AG04450 (cell line): ENCODE data around the gene LRRC8B. TPM values are rescaled to one million over a fixed set of nuclear protein-coding genes. Genes with fewer than 3 reads are reported as not detected.
A peak's percentile ranks its signal among the peaks of the same experiment; 100 is the strongest.
"Not testable (repeated sequence)": the region's sequence is repeated elsewhere in the genome, so short reads cannot be mapped to it uniquely, and the experiment has no call there.

Experiments
- CTCF ChIA-PET: fragments of 300-600, 350-600 bp; formaldehyde crosslinking; extraction: SDS; loops from one replicate; lab custom pipeline; 2022; ENCODE audit warnings: antibody characterized with exemption, inconsistent platforms; lab: Charles Lee
- POLR2A ChIA-PET: fragments of 350-600 bp; formaldehyde crosslinking; extraction: SDS; loops from one replicate; lab custom pipeline; 2021; ENCODE audit warnings: antibody characterized with exemption, inconsistent platforms; lab: Yijun Ruan, JAX
- DNase-seq: peaks from one replicate; pipeline ENCODE4 v3.0.0-alpha.2; 2011; ENCODE audit warnings: low read depth, low spot score
- H3K27ac ChIP-seq: one replicate; pipeline ENCODE4 v1.5.1; 2012; ENCODE audit warnings: low read depth, low read length, control low read depth
- H3K27me3 ChIP-seq: one replicate; pipeline ENCODE4 v1.6.0; 2012; ENCODE audit warnings: low read length; ENCODE audit not compliant: control insufficient read depth, insufficient read depth
- H3K4me3 ChIP-seq: 2 replicates; pipeline ENCODE4 v1.5.1; 2011; ENCODE audit warnings: mild to moderate bottlenecking, low read depth, low read length, control low read depth
- H3K9me3 ChIP-seq: 2 replicates; pipeline ENCODE4 v1.5.1; 2012; ENCODE audit warnings: low read length; ENCODE audit not compliant: control insufficient read depth, insufficient read depth
- polyA plus RNA-seq: library from polyadenylated mRNA; depleted of rRNA; stranded (reverse); fragments of >200 nt; gene quantifications from 2 replicates; pipeline ENCODE4 v1.2.3, GENCODE V29; 2011
- TF ChIP-seq, protein P1 (sequence below): IDR thresholded peaks from 2 replicates; pipeline ENCODE4 v1.5.1; 2011; ENCODE audit warnings: low read depth, low read length, control low read depth, inconsistent platforms

Gene LRRC8B
- polyA plus RNA-seq, 1 experiment, result 1.6 TPM

- ChIA-PET POLR2A (no interaction called here), CTCF (interaction anchor here (0.7 to 13.7 kb wide), 2 partner anchors 132 to 146 kb away, joined by 3 to 207 read pairs; no protein-coding TSS in a partner anchor)
- no peak overlapping the region for H3K4me3 ChIP-seq
- DNase-seq, result no peak
- H3K9me3 ChIP-seq, result peaks cover 4% of the 10 kb centered on the region; the same call in 1 of the 2 replicates
- no peak overlapping the region for H3K27ac ChIP-seq
- H3K27me3 ChIP-seq, result no peaks in the 10 kb centered on the region
- TF ChIP-seq, protein P1, sequence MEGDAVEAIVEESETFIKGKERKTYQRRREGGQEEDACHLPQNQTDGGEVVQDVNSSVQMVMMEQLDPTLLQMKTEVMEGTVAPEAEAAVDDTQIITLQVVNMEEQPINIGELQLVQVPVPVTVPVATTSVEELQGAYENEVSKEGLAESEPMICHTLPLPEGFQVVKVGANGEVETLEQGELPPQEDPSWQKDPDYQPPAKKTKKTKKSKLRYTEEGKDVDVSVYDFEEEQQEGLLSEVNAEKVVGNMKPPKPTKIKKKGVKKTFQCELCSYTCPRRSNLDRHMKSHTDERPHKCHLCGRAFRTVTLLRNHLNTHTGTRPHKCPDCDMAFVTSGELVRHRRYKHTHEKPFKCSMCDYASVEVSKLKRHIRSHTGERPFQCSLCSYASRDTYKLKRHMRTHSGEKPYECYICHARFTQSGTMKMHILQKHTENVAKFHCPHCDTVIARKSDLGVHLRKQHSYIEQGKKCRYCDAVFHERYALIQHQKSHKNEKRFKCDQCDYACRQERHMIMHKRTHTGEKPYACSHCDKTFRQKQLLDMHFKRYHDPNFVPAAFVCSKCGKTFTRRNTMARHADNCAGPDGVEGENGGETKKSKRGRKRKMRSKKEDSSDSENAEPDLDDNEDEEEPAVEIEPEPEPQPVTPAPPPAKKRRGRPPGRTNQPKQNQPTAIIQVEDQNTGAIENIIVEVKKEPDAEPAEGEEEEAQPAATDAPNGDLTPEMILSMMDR, result no peak
These were observed 104.5 kb downstream of the LRRC8B start for GRCh38 chr1:89629146-89629545.

DNA sequence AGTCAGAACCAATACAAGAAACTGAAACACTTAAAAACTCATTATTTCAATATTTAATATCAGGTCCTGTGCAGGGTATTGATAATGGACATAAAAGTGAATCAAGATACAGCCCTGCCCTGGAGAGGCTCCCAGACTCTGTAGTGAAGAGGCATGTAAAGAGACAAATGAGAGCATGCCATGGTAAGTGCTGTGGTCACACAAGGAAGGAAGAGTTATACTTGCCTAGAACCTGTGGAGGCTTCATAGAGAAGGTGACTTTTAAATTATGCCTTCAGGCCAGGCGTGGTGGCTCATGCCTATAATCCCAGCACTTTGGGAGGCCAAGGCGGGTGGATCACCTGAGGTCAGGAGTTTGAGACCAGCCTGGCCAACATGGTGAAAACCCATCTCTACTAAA, 105.0 kb downstream of the LRRC8B start:
- CTCF ChIA-PET, result interaction anchor here (0.7 to 13.7 kb wide), 3 partner anchors 131 to 147 kb away, joined by 3 to 207 read pairs (median 3); no protein-coding TSS in a partner anchor
- H3K9me3 ChIP-seq, H3K27me3 ChIP-seq, DNase-seq, H3K27ac ChIP-seq, H3K4me3 ChIP-seq, POLR2A ChIA-PET: not testable (repeated sequence)

GRCh38 chr1:89630048-89630447, 105.4 kb downstream of the LRRC8B start:
- TF ChIP-seq, protein P1, result no peak
- H3K27me3 ChIP-seq, result no peaks in the 10 kb centered on the region
- peaks cover 4% of the 10 kb centered on the region; the same call in 1 of the 2 replicates for H3K9me3 ChIP-seq
- no peak for DNase-seq
- CTCF ChIA-PET, result interaction anchor here (0.9 to 13.7 kb wide), 2 partner anchors 131 to 148 kb away, joined by 3 to 207 read pairs; no protein-coding TSS in a partner anchor
- POLR2A ChIA-PET, result no interaction called here
- no peak overlapping the region for H3K4me3 ChIP-seq
- no peak overlapping the region for H3K27ac ChIP-seq

GRCh38 chr1:89631816-89632656, 107.4 kb downstream of the LRRC8B start:
- TF ChIP-seq, protein P1, result no peak
- Histone ChIP-seq H3K27me3 (no peaks in the 10 kb centered on the region), H3K4me3 (peak overlapping the region; percentile 76), H3K27ac (peak overlapping the region; percentile 57), H3K9me3 (peaks cover 4% of the 10 kb centered on the region; the same call in 1 of the 2 replicates)
- CTCF ChIA-PET, result interaction anchor here (0.5 to 13.7 kb wide), 5 partner anchors 62 to 360 kb away, joined by 3 to 207 read pairs (median 3); no protein-coding TSS in a partner anchor
- DNase-seq, result no peak
- POLR2A ChIA-PET, result interaction anchor here (0.5 to 1.4 kb wide), 2 partner anchors 131 to 154 kb away, joined by 4 to 9 read pairs; no protein-coding TSS in a partner anchor

DNA sequence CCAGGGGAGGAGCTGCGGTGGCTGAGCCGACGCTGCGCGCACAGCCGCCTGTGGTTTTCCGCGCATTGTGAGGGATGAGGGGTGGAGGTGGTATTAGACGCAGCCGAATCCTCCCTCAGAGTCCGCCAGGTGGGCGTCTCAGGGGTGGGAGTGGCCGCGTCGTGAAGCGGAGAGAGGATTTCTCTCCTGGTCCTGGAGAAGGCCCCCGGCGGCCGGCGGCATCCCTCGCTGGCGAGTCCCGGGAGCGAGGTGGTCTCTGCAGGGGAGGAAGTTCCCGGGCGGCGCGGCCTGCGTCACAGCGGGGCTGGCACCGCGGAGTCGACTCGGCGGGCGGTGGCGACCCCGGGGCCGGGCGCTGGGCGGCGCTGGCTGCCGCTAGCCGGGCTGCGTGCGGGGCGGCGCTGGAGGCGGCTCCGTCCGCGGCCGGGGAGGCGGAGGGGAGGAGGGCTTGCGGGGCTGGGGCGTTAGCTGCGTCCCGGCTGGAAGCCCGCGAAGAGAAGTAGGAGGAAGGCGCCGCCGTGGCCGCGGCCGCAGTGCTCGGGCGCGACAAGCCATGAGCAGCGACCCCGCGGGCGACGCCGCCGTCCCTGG, 108.1 kb downstream of the LRRC8B start, which contains the start of gene LRRC8C:
TSS of gene LRRC8C (plus strand) at position 464 of the 591 bp plus-strand sequence. CDS start 53,354 bp downstream, outside the sequence.
- ChIA-PET POLR2A (interaction anchor here (1.4 kb wide), 1 partner anchor 130 kb away, joined by 9 read pairs; no protein-coding TSS in a partner anchor), CTCF (interaction anchor here (0.5 to 13.7 kb wide), 5 partner anchors 14 to 359 kb away, joined by 3 to 207 read pairs (median 3); no protein-coding TSS in a partner anchor)
- Histone ChIP-seq H3K27ac (peak within 1 kb of the TSS; percentile 59), H3K9me3 (peaks cover 4% of the 10 kb centered on the region; the same call in 1 of the 2 replicates), H3K4me3 (peak within 1 kb of the TSS; percentile 88), H3K27me3 (no peaks in the 10 kb centered on the region)
- peak; percentile 23 for DNase-seq
- TF ChIP-seq, protein P1, result no peak
